Measurements from ENCODE around the gene TBK1.
A peak's percentile ranks its signal among the peaks of the same experiment; 100 is the strongest.

The TBK1 gene

DNA sequence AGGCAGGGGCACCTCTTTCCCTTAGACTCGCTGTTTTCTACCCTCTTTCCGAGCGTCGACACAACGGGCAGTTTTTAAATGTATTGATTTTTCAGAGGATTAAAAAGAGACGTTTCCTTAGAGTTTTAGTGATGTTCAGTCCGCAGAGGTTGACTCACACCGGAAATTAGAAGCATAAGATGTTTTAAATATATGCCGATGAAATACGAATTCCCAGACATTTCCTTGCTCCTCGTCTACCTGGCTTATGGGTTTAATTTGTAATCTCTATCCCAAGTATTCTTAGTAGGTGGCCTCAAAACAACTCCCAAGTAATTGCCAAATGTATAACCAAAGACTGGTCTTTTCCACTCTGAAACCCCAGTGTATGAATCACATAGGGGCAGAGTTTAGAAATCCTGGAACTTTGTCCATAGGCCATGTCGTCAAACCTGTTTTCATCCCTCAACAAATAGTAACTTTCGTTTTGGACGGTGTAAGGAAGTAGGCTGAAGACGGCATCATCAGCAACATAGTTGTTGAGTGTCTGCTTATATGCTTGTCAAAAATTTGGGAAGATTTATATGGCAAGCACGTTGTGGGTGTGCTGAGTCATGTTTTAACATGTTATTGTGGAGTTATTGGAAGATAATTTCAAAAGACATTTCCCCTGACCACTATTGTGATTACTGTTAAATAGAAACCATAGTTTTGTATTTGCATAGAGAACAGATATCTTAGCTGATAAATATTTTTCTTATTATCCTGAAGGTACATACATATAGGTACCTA is 824 bp downstream of the TBK1 start:
- DNase-seq: peak; percentile 19

DNA sequence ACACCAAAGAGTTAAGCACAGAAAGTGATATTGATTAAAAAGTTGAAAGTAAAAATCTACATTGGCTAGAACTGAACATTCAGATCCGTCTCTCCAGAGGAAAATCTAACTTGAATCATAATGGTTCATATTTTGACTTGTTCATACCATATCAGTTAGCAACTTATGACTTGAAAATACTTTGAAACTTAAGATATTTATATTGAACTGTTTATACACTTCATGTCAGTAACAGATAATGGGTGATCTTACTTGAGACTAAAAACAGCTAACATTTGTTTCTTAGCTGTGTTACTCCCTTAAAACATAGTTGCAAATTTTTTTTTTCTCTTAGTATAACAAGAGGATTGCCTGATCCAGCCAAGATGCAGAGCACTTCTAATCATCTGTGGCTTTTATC is 3.6 kb downstream of the TBK1 start:
- DNase-seq: no peak

DNA sequence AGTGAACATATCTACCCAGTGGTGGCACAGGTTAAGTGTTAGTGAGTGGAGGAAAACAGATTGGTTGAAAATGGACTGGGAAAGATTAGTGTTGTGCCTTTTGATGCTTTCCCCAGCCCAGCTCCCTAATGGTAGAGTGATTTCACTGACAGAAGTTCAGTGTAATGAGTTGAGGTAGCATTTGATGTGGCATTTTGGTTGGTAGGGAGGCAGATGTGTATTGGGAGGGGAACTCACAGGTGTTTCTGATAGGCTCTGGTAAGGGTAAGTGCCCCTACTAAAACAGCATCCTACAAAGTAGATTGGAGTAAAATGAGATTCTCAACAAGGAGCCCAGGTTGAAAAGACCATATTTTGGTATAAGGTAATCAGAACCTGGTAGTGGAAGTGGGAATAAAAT is 4.2 kb downstream of the TBK1 start:
- DNase-seq: no peak

DNA sequence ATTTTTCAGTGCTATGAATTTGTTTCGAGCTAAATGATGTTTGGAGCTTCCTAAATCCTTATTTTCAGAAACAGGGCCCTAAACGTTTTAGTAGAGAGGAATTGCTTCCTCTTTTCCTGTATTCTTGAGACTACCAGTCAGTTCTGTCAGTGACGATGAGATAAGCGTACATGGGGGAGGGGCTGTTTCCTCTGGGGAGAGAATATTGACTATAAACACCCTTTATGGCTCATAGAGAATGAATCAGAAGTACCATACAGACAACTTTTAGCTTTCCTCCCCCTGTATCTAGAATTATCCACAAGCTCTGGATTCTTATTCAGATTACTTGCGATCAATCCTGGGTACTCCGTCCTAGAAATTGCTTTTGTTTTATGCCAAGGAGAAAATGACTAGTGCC is 5.1 kb downstream of the TBK1 start:
- DNase-seq: no peak

DNA sequence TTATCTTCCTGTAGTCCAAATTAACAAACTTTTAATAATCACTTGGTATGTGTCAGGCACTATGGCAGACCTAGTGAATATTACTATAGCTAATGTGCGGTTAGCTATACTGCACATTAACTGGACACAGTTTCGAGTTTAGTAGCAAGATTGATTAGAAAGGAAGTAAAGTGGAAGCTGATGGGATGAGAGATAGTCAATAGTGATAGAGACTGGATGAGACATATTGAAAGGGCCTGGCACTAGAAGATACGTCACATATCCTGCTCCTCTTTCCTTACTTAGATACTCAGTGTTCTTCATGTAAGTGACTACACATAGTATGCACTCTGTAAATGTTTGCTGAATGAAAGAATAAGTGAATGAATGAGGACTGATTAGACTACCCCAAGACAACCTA is 5.5 kb downstream of the TBK1 start:
- no peak for DNase-seq

DNA sequence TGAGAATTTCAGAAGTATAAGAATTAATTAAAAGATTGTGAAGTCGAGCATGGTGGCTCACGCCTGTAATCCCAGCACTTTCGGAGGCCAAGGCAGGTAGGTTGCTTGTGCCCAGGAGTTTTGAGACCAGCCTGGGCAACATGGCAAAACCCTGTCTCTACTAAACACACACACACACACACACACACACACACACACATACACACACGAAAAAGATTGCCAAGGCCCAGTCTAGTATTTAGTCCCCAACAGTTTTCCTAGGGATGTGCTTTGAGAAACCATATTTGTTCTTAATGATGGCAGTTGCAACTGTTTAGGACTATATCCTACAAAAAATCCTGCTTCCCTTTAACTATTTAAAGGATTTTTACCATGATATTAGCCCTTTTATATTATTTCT is 6.0 kb downstream of the TBK1 start:
- no peak for DNase-seq

DNA sequence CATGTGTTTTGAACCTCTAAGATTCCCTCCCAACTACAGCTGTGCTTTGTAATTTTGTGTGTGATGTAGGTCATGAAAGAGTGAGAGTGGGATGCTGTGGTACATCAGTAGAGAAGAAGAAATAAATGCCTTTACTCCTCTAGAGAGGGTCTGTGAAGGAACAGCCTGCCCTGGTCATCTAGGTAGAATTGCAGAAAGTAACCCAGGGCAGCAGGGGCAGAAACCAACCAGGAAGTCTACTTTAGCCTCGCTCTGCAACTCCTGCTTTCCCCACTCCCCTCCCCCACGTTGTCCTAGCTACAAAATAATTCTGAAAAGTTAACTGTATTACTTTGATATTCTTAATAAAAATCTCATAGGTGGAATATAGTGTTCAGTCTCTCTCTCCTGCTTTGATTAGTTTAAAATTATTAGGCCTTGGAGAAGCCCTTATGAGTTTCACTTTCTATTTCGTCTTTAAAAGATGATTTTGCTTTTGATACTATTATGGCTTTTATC is 7.5 kb downstream of the TBK1 start:
- DNase-seq: no peak

DNA sequence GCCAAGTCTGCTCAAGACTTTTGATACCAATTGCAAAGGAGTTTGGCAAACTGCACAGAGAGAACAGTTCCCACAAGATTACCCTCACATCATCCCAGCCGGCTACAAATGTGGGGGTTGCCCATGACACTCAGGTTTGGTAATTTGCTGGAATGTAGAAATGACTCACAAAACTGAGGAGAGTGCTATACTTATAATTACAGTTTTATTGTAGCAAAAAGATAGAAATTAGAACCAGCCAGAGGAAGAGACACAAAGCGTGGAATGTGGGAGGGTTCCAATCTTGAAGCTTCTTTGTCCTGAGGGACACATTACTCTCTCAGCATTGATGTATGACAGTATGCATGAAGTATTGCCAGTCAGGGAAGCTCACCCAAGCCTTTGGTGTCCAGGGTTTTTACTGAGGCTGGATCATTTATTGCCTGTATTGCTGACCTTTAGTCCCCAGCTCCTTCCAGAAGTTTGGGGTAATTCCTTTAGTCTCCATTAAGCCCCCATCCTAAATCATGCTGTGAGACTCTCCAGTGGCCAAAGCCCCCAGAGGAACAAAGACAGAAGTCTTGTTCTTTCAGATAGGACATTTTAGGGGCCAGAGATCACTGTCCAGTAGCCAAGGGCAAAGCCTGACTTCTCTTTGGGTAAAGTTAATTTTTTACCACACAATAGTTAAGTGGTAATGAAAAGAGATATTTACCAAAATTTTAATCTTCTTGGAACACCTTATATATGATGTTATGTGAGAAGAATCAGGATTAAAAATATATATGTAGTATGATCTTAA is 9.9 kb downstream of the TBK1 start:
- no peak for DNase-seq

DNA sequence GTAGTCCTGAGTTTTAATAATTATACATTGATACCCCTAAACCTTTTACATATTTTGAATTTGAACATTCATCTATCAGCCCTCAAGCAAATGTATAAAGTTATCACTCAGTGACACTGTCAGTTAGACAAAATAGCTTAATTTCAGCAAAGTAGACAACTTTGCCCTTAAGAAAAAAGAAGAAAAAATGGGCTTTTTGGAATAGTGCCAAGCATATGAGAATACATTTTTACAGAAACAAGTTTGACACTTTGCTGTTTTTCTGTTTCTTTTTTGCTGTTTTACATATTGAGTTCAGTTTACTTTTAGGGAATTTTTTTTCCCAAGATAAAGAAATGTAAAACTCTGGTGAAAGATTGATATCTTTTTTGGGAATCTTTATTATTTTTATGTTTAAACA is 14.3 kb downstream of the TBK1 start:
- no peak for DNase-seq

DNA sequence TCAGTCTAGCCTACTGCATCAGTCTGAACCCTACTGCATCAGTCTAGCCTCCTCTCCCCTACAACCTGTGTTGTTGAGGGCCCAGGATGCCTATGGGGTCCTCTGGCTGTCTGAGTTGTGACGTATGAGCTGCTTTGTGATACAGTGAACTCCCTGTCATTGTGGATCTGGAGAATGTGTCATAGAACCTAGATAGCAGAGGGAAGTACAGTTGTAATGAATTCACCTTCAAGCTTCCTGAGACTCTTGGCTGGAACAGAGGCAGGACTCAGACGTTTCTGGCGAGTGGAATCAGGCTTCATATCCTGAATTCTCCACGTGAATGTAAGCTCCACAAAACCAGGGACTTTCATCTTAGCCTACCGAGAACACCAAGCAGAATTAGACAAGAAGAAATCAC is 17.0 kb downstream of the TBK1 start:
- DNase-seq: no peak

DNA sequence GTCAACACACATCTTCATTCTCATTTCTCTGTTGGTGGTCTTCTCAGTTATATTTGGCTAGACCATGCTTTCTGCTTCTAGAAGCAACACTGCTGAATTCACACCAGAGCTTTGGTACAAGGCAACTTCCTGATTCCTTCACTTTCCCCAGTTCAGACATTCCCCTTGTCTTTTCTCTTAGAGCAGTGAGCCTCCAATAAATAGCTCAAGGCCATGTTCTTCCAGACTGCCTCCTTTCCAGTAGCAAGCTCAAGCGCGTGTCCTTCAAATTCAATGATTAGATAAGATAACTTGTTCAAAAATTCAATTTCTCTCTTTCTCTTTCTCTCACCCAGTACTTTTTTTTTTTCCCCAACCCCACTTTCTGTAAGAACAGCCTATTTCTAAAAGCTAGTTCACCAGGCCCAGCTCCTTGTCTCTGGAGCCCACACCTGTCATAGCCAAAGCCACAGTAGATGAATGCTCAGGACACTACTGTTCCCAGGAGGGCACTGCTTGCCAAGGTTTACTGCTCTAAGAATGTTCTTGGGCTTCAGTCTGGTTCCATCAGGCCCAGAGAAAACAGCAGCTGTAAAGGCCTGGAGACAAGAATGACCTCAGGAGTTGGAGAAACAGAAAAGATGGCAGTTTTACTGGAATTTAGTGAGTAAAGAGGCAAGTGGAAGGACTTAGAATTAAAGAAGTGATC is 17.7 kb downstream of the TBK1 start:
- no peak for DNase-seq

DNA sequence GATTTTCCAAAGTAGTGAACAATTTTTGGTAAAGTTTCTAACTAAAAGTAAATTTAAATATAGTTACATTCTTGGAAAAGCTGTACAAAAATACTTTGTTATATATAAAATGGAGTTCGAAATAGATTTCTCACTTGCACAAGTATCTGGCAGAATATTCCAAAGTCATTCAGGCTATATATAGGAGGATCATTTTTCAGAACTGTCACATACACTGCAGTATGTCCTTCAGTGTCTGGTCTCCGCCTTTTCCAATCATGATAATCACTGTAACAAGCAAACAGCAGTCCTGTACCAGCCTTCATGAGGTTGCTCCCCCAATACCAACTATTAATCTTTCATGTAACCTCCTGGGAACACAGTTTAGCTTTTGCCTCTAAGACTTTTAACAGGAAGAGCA is 18.6 kb downstream of the TBK1 start:
- DNase-seq: no peak

DNA sequence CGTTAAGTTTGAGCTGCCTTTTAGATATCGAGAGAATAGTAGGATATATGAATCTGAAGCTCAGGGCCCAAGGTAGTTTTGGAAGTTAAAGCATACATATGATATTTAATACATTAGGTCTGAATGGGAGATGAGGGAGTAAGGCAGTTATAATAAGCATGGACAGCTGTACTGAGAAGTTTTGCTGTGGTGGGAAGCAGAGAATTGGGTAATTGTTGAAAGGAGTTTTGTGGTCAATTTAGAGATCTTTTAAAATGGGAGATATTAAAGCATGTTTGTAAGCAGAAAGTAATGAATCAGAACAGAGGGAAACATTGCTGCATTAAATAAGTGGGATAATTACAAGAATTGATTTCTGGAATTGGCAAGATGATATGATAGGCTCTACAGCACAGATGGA is 21.3 kb downstream of the TBK1 start:
- no peak for DNase-seq

DNA sequence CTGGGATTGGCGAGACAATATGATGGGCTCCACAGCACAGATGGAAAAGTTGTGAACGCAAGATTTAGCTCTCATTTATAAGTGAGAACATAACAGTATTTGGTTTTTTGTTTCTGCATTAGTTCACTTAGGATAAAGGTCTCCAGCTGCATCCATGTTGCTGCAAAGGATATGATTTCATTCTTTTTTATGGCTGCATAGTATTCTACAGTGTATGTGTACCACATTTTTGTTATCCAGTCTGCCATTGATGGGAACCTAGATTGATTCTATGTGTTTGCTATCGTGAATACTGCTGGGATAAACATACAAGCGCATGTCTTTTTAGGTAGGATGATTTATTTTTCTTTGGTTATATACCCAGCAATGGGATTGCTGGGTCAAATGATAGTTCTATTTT is 23.6 kb downstream of the TBK1 start:
- DNase-seq: no peak

DNA sequence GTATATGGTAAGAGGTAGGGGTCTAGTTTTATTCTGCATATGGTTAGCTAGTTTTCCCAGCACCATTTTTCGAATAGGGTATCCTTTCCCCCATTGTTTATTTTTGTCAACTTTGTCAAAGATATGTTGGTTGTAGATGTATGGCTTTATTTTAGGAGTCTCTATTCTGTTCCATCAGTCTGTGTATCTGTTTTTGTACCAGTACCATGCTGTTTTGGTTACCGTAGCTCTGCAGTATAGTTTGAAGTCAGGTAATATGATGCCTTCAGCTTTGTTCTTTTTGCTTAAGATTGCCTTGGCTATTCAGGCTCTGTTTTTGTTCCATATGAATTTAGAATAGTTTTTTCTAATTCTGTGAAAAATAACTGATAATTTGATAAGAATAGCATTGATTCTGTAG is 24.9 kb downstream of the TBK1 start:
- no peak for DNase-seq

DNA sequence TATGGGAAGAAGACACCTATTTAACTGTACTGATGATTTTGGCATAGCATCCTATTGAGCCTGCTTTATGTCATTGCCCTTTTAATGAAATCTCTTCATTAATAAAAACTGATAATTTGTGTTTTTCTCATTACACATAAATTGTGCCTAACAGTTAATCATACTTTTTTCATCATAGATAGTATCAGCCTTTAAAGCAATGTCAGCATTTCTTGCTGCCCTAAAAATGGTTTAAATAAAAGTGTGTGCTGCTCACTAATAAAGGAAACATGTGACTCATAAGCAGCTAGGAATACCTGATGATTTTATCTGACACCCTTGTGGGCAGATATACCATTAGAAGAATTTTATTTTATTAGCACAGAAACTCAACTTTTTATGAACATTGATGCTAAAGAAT is 26.7 kb downstream of the TBK1 start:
- DNase-seq: no peak

DNA sequence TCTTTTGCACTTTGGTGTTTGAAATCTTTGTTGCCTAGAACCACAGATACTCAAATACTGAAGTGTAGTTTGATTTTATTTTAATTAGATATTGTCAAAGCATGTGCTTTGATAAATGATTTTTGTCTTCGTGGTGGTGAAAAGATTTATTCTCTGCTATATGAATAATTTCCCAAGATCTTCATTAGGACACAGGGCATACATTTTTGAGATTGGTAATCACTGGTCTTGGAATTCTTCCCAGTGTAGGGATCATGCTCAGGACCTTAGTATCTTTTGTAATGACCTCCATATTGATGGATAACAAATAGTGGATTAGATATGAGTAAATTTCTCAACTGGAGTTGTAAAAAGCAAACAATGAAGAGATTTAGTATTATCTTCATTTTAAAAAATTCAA is 28.2 kb downstream of the TBK1 start:
- DNase-seq: no peak

DNA sequence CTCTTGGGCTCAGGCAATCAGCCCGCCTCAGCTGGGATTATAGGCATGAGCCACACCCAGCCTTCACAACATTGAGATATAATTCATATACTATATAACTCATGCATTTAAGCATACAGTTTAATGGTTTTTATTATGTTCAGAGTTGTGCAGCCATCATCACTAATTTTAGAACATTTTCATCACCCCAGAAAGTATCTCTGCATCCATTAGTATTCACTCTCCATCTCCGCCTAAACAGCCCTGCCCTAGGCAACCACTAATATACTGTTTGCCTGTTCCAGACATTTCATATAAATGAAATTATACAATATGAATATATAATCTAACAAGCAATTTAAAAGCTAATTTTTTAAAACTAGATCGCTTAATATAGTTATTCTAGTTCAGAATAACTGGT is 34.7 kb downstream of the TBK1 start:
- no peak for DNase-seq

DNA sequence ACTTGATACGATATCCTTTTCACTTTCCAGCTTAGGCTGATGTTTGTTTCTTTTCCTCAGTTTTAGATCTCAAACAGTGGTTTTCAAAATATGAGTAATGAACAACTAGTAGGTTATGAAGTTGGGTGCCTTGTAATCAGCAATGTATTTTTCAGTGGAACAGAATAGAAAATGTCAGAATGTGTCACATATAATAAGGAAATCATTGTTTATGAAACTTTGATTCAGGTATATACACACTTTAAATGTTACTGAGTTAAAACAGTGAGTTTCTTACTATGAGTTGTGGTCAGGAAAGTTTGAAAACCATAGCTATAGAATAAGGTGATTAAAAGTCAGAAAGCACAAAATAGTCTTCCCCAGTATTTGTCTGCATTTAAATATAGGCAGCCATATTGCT is 39.8 kb downstream of the TBK1 start:
- no peak for DNase-seq

DNA sequence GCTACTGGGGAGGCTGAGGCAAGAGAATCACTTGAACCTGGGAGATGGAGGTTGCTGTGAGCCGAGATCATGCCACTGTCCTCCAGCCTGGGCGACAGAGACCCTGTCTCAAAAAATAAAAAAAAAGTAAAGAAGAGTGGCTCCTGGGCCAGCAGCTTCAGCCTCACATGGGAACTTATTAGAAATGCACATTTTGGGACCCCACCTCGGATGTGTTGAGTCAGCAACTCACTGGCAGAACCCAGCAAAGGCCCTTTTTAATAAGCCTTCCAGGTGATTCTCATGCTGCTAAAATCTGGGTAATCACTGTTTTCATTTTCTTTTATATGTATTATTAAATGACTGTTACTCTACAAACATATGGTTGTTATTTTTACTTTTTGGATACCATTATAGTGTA is 41.6 kb downstream of the TBK1 start:
- DNase-seq: no peak

DNA sequence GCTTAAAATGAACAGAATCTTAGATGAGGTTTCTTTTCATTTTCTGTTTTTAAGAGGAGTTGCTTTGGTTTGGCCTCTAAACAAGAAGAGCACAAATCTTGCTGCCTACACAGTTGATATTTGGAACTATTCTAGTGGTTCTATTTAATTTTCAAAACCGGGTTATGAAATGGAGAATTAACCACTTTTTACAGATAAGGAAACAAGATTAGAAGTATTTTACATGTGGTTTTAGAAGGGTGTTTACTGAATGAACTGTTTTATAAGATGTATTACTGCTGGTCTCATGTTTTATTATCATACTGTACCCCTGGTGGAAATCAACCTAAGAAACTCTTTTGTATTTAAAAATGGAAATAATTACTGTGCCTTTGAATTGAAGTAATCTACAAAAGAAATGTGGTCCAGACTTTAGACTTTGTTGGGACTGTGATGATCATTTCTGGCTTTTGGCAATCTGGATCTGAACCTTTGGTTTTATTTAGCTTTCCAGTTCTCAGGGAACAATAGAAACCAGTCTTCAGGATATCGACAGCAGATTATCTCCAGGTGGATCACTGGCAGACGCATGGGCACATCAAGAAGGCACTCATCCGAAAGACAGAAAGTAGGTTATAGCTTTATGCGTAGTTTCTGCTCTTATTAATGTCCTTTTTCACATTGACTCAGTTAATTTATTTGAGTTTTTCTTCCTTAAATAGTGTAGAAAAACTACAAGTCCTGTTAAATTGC is 43.2 kb downstream of the TBK1 start:
- no peak for DNase-seq

DNA sequence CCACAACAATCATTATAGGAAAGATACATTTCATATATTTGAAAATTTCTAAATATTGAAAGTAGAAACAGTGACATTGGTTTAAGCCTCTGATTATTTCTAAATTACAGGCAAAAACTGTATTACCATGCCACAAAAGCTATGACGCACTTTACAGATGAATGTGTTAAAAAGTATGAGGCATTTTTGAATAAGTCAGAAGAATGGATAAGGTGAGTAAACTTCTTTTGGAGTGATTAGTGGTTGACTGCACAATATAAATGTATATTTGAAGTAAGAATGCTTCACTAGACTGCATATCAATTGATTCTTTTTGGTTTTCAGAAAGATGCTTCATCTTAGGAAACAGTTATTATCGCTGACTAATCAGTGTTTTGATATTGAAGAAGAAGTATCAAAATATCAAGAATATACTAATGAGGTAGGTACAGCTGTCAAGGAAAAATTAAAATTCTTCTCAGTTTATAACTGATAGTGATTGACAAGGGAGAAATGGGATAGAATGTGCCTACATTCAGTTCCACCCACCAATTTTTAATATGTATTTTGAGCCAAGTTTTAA is 45.0 kb downstream of the TBK1 start:
- no peak for DNase-seq

DNA sequence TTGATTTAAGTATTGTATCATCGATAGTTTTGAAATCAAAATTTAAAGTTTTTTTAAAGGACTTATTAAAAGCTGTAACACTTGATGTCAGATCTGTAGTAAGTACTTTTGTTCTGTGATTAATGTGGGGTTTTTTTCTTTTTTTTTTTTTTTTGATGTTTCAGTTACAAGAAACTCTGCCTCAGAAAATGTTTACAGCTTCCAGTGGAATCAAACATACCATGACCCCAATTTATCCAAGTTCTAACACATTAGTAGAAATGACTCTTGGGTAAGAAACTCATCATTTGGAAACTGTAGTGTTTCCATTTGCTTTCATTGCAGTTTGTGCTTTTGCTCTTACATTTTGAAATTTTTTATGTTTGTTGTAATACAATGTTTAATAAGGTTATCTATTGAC is 45.6 kb downstream of the TBK1 start:
- DNase-seq: no peak

Measured in NCI-H1694 treated with DMSO at 0.1 percent for 48 hours (cell line).